GM21515 (cell line): ENCODE results near the gene PNPLA5.
"Not testable (repeated sequence)": the region's sequence is repeated elsewhere in the genome, so short reads cannot be mapped to it uniquely, and the experiment has no call there.

Experiments used
- ATAC-seq: cut with Tn5 transposase; IDR thresholded peaks from one replicate; pipeline ENCODE4 v1.9.1; 2021; ENCODE audit not compliant: unreplicated experiment

The PNPLA5 gene

GRCh38 chr22:43882122-43882767 is 9.6 kb downstream of the PNPLA5 start:
- no peak for ATAC-seq

GRCh38 chr22:43881091-43882061 is 10.4 kb downstream of the PNPLA5 start:
- ATAC-seq, result no peak

- no peak for ATAC-seq
Measured at GRCh38 chr22:43880541-43880991, 11.2 kb downstream of the PNPLA5 start.

- no peak for ATAC-seq
Measured at GRCh38 chr22:43879901-43880540, 11.8 kb downstream of the PNPLA5 start.

- ATAC-seq, result no peak
Measured at GRCh38 chr22:43878831-43879550, 12.8 kb downstream of the PNPLA5 start.

- no peak for ATAC-seq
Measured at GRCh38 chr22:43878079-43878795, 13.6 kb downstream of the PNPLA5 start.

GRCh38 chr22:43876866-43877509 is 14.8 kb downstream of the PNPLA5 start:
- no peak for ATAC-seq

GRCh38 chr22:43869799-43870198 is 22.0 kb downstream of the PNPLA5 start:
- no peak for ATAC-seq

- ATAC-seq, result not testable (repeated sequence)
Measured at GRCh38 chr22:43869001-43869400, 22.8 kb downstream of the PNPLA5 start.

- no peak for ATAC-seq
Measured at GRCh38 chr22:43867839-43868635, 23.8 kb downstream of the PNPLA5 start.

- ATAC-seq, result no peak
Measured at GRCh38 chr22:43862882-43863202, 29.0 kb downstream of the PNPLA5 start.

- ATAC-seq, result no peak
Measured at GRCh38 chr22:43862074-43862881, 29.5 kb downstream of the PNPLA5 start, which contains the start of gene SULT4A1. SULT4A1 (minus strand) TSS chr22:43862513; CDS start chr22:43862382, 131 bp downstream.

- no peak for ATAC-seq
Measured at GRCh38 chr22:43861529-43861928, 30.3 kb downstream of the PNPLA5 start.

- no peak for ATAC-seq
Measured at GRCh38 chr22:43860831-43861230, 31.0 kb downstream of the PNPLA5 start.

- ATAC-seq, result no peak
Measured at GRCh38 chr22:43860126-43860525, 31.7 kb downstream of the PNPLA5 start.

GRCh38 chr22:43859621-43860020 is 32.2 kb downstream of the PNPLA5 start:
- ATAC-seq, result no peak

- ATAC-seq, result no peak
Measured at GRCh38 chr22:43859176-43859575, 32.6 kb downstream of the PNPLA5 start.
